Stimulated activated naive CD8-positive, alpha-beta T cell treated with anti-CD3 and anti-CD28 coated beads, Interleukin-15, Interleukin-2, amounts not matched to agents 100 ng/mL and 50 ng/mL, for 24 hours (primary cell): ENCODE data around the gene NUDT8.
"Not testable (repeated sequence)": the region's sequence is repeated elsewhere in the genome, so short reads cannot be mapped to it uniquely, and the experiment has no call there.

Source experiments
- H3K27ac Mint-ChIP-seq: one replicate; pipeline ENCODE4 v1.8.0; 2021; ENCODE audit warnings: mild to moderate bottlenecking, mixed read lengths
- H3K27me3 Mint-ChIP-seq: one replicate; pipeline ENCODE4 v1.8.0; 2021; ENCODE audit warnings: mixed read lengths
- H3K36me3 Mint-ChIP-seq: one replicate; pipeline ENCODE4 v1.8.0; 2021; ENCODE audit warnings: low read depth, mixed read lengths
- H3K4me1 Mint-ChIP-seq: one replicate; pipeline ENCODE4 v1.8.0; 2021; ENCODE audit warnings: low read depth, mixed read lengths
- H3K4me3 Mint-ChIP-seq: one replicate; pipeline ENCODE4 v1.8.0; 2021; ENCODE audit warnings: mild to moderate bottlenecking, mixed read lengths
- H3K9me3 Mint-ChIP-seq: one replicate; pipeline ENCODE4 v1.8.0; 2021; ENCODE audit warnings: mixed read lengths

NUDT8 gene

GRCh38 chr11:67606093-67606491 is 23.6 kb downstream of the NUDT8 start:
- no peaks in the 10 kb centered on the region for H3K9me3 Mint-ChIP-seq
- peaks cover 23% of the 10 kb centered on the region for H3K36me3 Mint-ChIP-seq
- H3K27ac Mint-ChIP-seq: peak overlapping the region; percentile 87
- peaks cover 4% of the 10 kb centered on the region for H3K27me3 Mint-ChIP-seq
- H3K4me1 Mint-ChIP-seq: peaks cover 21% of the 10 kb centered on the region
- peak overlapping the region; percentile 96 for H3K4me3 Mint-ChIP-seq

- Mint-ChIP-seq H3K27ac (peak overlapping the region; percentile 8), H3K27me3 (peaks cover 7% of the 10 kb centered on the region), H3K9me3 (no peaks in the 10 kb centered on the region), H3K4me1 (peaks cover 25% of the 10 kb centered on the region), H3K4me3 (peak overlapping the region; percentile 56), H3K36me3 (peaks cover 20% of the 10 kb centered on the region)
Measured at GRCh38 chr11:67605231-67606011, 24.3 kb downstream of the NUDT8 start.

GRCh38 chr11:67604815-67605214 is 24.9 kb downstream of the NUDT8 start:
- Mint-ChIP-seq H3K36me3 (peaks cover 16% of the 10 kb centered on the region), H3K9me3 (no peaks in the 10 kb centered on the region), H3K27ac (no peak overlapping the region), H3K4me1 (peaks cover 28% of the 10 kb centered on the region), H3K27me3 (peaks cover 8% of the 10 kb centered on the region), H3K4me3 (no peak overlapping the region)

GRCh38 chr11:67604119-67604518 is 25.6 kb downstream of the NUDT8 start:
- peaks cover 11% of the 10 kb centered on the region for H3K36me3 Mint-ChIP-seq
- H3K27ac Mint-ChIP-seq, H3K9me3 Mint-ChIP-seq, H3K4me3 Mint-ChIP-seq, H3K27me3 Mint-ChIP-seq: not testable (repeated sequence)
- peaks cover 28% of the 10 kb centered on the region for H3K4me1 Mint-ChIP-seq

GRCh38 chr11:67601098-67601497 is 28.6 kb downstream of the NUDT8 start:
- H3K27me3 Mint-ChIP-seq: peaks cover 8% of the 10 kb centered on the region
- no peaks in the 10 kb centered on the region for H3K9me3 Mint-ChIP-seq
- peaks cover 11% of the 10 kb centered on the region for H3K4me1 Mint-ChIP-seq
- H3K27ac Mint-ChIP-seq: no peak overlapping the region
- no peak overlapping the region for H3K4me3 Mint-ChIP-seq
- no peaks in the 10 kb centered on the region for H3K36me3 Mint-ChIP-seq

GRCh38 chr11:67600324-67601029 is 29.3 kb downstream of the NUDT8 start:
- Mint-ChIP-seq H3K27me3 (peaks cover 8% of the 10 kb centered on the region), H3K27ac (no peak overlapping the region), H3K4me1 (peaks cover 7% of the 10 kb centered on the region), H3K4me3 (no peak overlapping the region), H3K36me3 (no peaks in the 10 kb centered on the region), H3K9me3 (no peaks in the 10 kb centered on the region)

- no peaks in the 10 kb centered on the region for H3K9me3 Mint-ChIP-seq
- peaks cover 8% of the 10 kb centered on the region for H3K27me3 Mint-ChIP-seq
- no peak overlapping the region for H3K4me3 Mint-ChIP-seq
- no peak overlapping the region for H3K27ac Mint-ChIP-seq
- peaks cover 7% of the 10 kb centered on the region for H3K4me1 Mint-ChIP-seq
- no peaks in the 10 kb centered on the region for H3K36me3 Mint-ChIP-seq
Measured at GRCh38 chr11:67599149-67599548, 30.6 kb downstream of the NUDT8 start.

- not testable (repeated sequence) for H3K27ac Mint-ChIP-seq, H3K9me3 Mint-ChIP-seq, H3K27me3 Mint-ChIP-seq, H3K4me1 Mint-ChIP-seq, H3K4me3 Mint-ChIP-seq, H3K36me3 Mint-ChIP-seq
Measured at GRCh38 chr11:67597963-67598362, 31.8 kb downstream of the NUDT8 start.

GRCh38 chr11:67597458-67597857 is 32.3 kb downstream of the NUDT8 start:
- H3K36me3 Mint-ChIP-seq, H3K4me1 Mint-ChIP-seq, H3K9me3 Mint-ChIP-seq, H3K4me3 Mint-ChIP-seq, H3K27me3 Mint-ChIP-seq, H3K27ac Mint-ChIP-seq: not testable (repeated sequence)

GRCh38 chr11:67596753-67597300 is 32.9 kb downstream of the NUDT8 start:
- Mint-ChIP-seq H3K27ac (no peak overlapping the region), H3K4me3 (no peak overlapping the region), H3K9me3 (no peaks in the 10 kb centered on the region), H3K27me3 (peaks cover 4% of the 10 kb centered on the region), H3K4me1 (peaks cover 7% of the 10 kb centered on the region), H3K36me3 (no peaks in the 10 kb centered on the region)

GRCh38 chr11:67594480-67594879 is 35.3 kb downstream of the NUDT8 start:
- Mint-ChIP-seq H3K9me3 (no peaks in the 10 kb centered on the region), H3K4me1 (no peaks in the 10 kb centered on the region), H3K27ac (no peak overlapping the region), H3K27me3 (no peaks in the 10 kb centered on the region), H3K4me3 (no peak overlapping the region), H3K36me3 (no peaks in the 10 kb centered on the region)

- Mint-ChIP-seq H3K9me3 (no peaks in the 10 kb centered on the region), H3K4me1 (peaks cover 5% of the 10 kb centered on the region), H3K27ac (no peak overlapping the region), H3K4me3 (no peak overlapping the region), H3K36me3 (no peaks in the 10 kb centered on the region), H3K27me3 (no peaks in the 10 kb centered on the region)
Measured at GRCh38 chr11:67593565-67593905, 36.2 kb downstream of the NUDT8 start.

GRCh38 chr11:67592880-67593564 is 36.7 kb downstream of the NUDT8 start:
- H3K27ac Mint-ChIP-seq: no peak overlapping the region
- no peak overlapping the region for H3K4me3 Mint-ChIP-seq
- peaks cover 5% of the 10 kb centered on the region for H3K4me1 Mint-ChIP-seq
- H3K9me3 Mint-ChIP-seq: no peaks in the 10 kb centered on the region
- H3K36me3 Mint-ChIP-seq: peaks cover 2% of the 10 kb centered on the region
- H3K27me3 Mint-ChIP-seq: no peaks in the 10 kb centered on the region

- not testable (repeated sequence) for H3K27me3 Mint-ChIP-seq, H3K9me3 Mint-ChIP-seq, H3K4me3 Mint-ChIP-seq
- Mint-ChIP-seq H3K27ac (peak overlapping the region; percentile 55), H3K36me3 (peaks cover 35% of the 10 kb centered on the region), H3K4me1 (peaks cover 35% of the 10 kb centered on the region)
Measured at GRCh38 chr11:67588899-67589415, 40.8 kb downstream of the NUDT8 start.

GRCh38 chr11:67588136-67588503 is 41.6 kb downstream of the NUDT8 start:
- peaks cover 38% of the 10 kb centered on the region for H3K4me1 Mint-ChIP-seq
- H3K27me3 Mint-ChIP-seq: no peaks in the 10 kb centered on the region
- peaks cover 35% of the 10 kb centered on the region for H3K36me3 Mint-ChIP-seq
- peak overlapping the region; percentile 49 for H3K27ac Mint-ChIP-seq
- no peaks in the 10 kb centered on the region for H3K9me3 Mint-ChIP-seq
- H3K4me3 Mint-ChIP-seq: no peak overlapping the region
